HG03432 (cell line): ENCODE data around the gene ACACB.

ENCODE experiments used
- ATAC-seq: cut with Tn5 transposase; IDR thresholded peaks from one replicate; pipeline ENCODE4 v1.9.1; 2021; ENCODE audit warnings: mild to moderate bottlenecking, moderate library complexity; ENCODE audit not compliant: unreplicated experiment

ACACB gene

GRCh38 chr12:109203480-109203879 is 87.1 kb downstream of the ACACB start:
- ATAC-seq, result no peak

GRCh38 chr12:109209082-109209481 is 92.7 kb downstream of the ACACB start:
- no peak for ATAC-seq

- ATAC-seq, result no peak
These were observed 96.2 kb downstream of the ACACB start for GRCh38 chr12:109212460-109213115.

GRCh38 chr12:109214131-109214530 is 97.7 kb downstream of the ACACB start:
- ATAC-seq, result no peak

GRCh38 chr12:109218996-109219395 is 102.6 kb downstream of the ACACB start:
- ATAC-seq, result no peak

GRCh38 chr12:109219938-109220337 is 103.6 kb downstream of the ACACB start:
- no peak for ATAC-seq

- no peak for ATAC-seq
These were observed 105.0 kb downstream of the ACACB start for GRCh38 chr12:109221277-109221931.

GRCh38 chr12:109222062-109222461 is 105.7 kb downstream of the ACACB start:
- no peak for ATAC-seq

- no peak for ATAC-seq
These were observed 106.1 kb downstream of the ACACB start for GRCh38 chr12:109222496-109222895.

- no peak for ATAC-seq
These were observed 106.8 kb downstream of the ACACB start for GRCh38 chr12:109223211-109223610.

GRCh38 chr12:109223868-109224267 is 107.5 kb downstream of the ACACB start:
- no peak for ATAC-seq

GRCh38 chr12:109228664-109229063 is 112.3 kb downstream of the ACACB start:
- no peak for ATAC-seq

- no peak for ATAC-seq
These were observed 113.8 kb downstream of the ACACB start for GRCh38 chr12:109230193-109230592.

- ATAC-seq, result no peak
These were observed 116.3 kb downstream of the ACACB start for GRCh38 chr12:109232731-109233130.

GRCh38 chr12:109234012-109234411 is 117.6 kb downstream of the ACACB start:
- ATAC-seq, result no peak

GRCh38 chr12:109236257-109236656 is 119.9 kb downstream of the ACACB start:
- ATAC-seq, result no peak

GRCh38 chr12:109239179-109239578 is 122.8 kb downstream of the ACACB start:
- ATAC-seq, result no peak

- no peak for ATAC-seq
These were observed 123.3 kb downstream of the ACACB start for GRCh38 chr12:109239691-109240090.

- ATAC-seq, result no peak
These were observed 124.0 kb downstream of the ACACB start for GRCh38 chr12:109240365-109240764.

GRCh38 chr12:109241936-109242335 is 125.5 kb downstream of the ACACB start:
- no peak for ATAC-seq

- ATAC-seq, result no peak
These were observed 127.7 kb downstream of the ACACB start for GRCh38 chr12:109244073-109244472.

- ATAC-seq, result no peak
These were observed 129.8 kb downstream of the ACACB start for GRCh38 chr12:109246221-109246620.
